ENCODE results near the gene TSPEAR.

TSPEAR gene

GRCh38 chr21:44656868-44657267 lies 54.5 kb downstream of the TSPEAR start:
- Histone ChIP-seq H3K9me2 (replicated peaks; ENCODE audit: insufficient read depth, low read length) (no peaks in the 10 kb centered on the region), H3K4me3 (ENCODE audit: insufficient read depth, low read length, poor library complexity, severe bottlenecking) (no peak overlapping the region), H3K36me3 (ENCODE audit: low read length) (no peaks in the 10 kb centered on the region), H2AFZ (ENCODE audit: low read depth, low read length, severe bottlenecking) (no peak overlapping the region), H3K4me2 (ENCODE audit: low read depth, low read length, poor library complexity, severe bottlenecking) (no peak overlapping the region), H4K20me1 (ENCODE audit: low read depth, low read length) (no peaks in the 10 kb centered on the region), H3K27me3 (ENCODE audit: low read length) (no peaks in the 10 kb centered on the region), H3F3A (ENCODE audit: insufficient read depth) (no peaks in the 10 kb centered on the region), H3K79me2 (ENCODE audit: insufficient read depth, low read length) (no peaks in the 10 kb centered on the region), H3K27ac (ENCODE audit: low read depth, low read length) (no peak overlapping the region), H3K9me3 (ENCODE audit: insufficient read depth, low read length) (no peaks in the 10 kb centered on the region), H3K9ac (ENCODE audit: low read length) (no peak overlapping the region)
- TF ChIP-seq CTCF (IDR thresholded peaks at IDR 0.05; ENCODE audit: insufficient read depth, low read length, poor library complexity, severe bottlenecking), result no peak
- no peak for TF ChIP-seq EZH2phosphoT487 (conservative IDR thresholded peaks at IDR 0.05; ENCODE audit: low read length)

GRCh38 chr21:44654576-44655175 lies 56.7 kb downstream of the TSPEAR start, which contains the start of gene KRTAP12-4:
TSS of gene KRTAP12-4 (minus strand) at chr21:44654659. CDS start at chr21:44654614, 45 bp downstream.
- no peak within 1 kb of the TSS for H3K4me2 ChIP-seq (ENCODE audit: low read depth, low read length, poor library complexity, severe bottlenecking)
- no peak within 1 kb of the TSS for H3K4me3 ChIP-seq (ENCODE audit: insufficient read depth, low read length, poor library complexity, severe bottlenecking)
- no peaks in the 10 kb centered on the region for H3F3A ChIP-seq (ENCODE audit: insufficient read depth)
- no peak within 1 kb of the TSS for H2AFZ ChIP-seq (ENCODE audit: low read depth, low read length, severe bottlenecking)
- no peaks in the 10 kb centered on the region for H3K36me3 ChIP-seq (ENCODE audit: low read length)
- H3K27ac ChIP-seq (ENCODE audit: low read depth, low read length), result no peak within 1 kb of the TSS
- no peaks in the 10 kb centered on the region for H3K79me2 ChIP-seq (ENCODE audit: insufficient read depth, low read length)
- H3K9me3 ChIP-seq (ENCODE audit: insufficient read depth, low read length), result no peaks in the 10 kb centered on the region
- no peaks in the 10 kb centered on the region for H3K9me2 ChIP-seq (replicated peaks; ENCODE audit: insufficient read depth, low read length)
- H3K27me3 ChIP-seq (ENCODE audit: low read length), result no peaks in the 10 kb centered on the region
- H4K20me1 ChIP-seq (ENCODE audit: low read depth, low read length), result no peaks in the 10 kb centered on the region
- TF ChIP-seq CTCF (IDR thresholded peaks at IDR 0.05; ENCODE audit: insufficient read depth, low read length, poor library complexity, severe bottlenecking), result no peak
- no peak for TF ChIP-seq EZH2phosphoT487 (conservative IDR thresholded peaks at IDR 0.05; ENCODE audit: low read length)
- no peak within 1 kb of the TSS for H3K9ac ChIP-seq (ENCODE audit: low read length)

- Histone ChIP-seq H3K4me2 (ENCODE audit: low read depth, low read length, poor library complexity, severe bottlenecking) (no peak overlapping the region), H3K9ac (ENCODE audit: low read length) (no peak overlapping the region), H3K79me2 (ENCODE audit: insufficient read depth, low read length) (no peaks in the 10 kb centered on the region), H3K27me3 (ENCODE audit: low read length) (no peaks in the 10 kb centered on the region), H3K9me3 (ENCODE audit: insufficient read depth, low read length) (no peaks in the 10 kb centered on the region), H3K4me3 (ENCODE audit: insufficient read depth, low read length, poor library complexity, severe bottlenecking) (no peak overlapping the region), H3F3A (ENCODE audit: insufficient read depth) (no peaks in the 10 kb centered on the region), H4K20me1 (ENCODE audit: low read depth, low read length) (no peaks in the 10 kb centered on the region), H3K36me3 (ENCODE audit: low read length) (no peaks in the 10 kb centered on the region), H3K9me2 (replicated peaks; ENCODE audit: insufficient read depth, low read length) (no peaks in the 10 kb centered on the region), H2AFZ (ENCODE audit: low read depth, low read length, severe bottlenecking) (no peak overlapping the region), H3K27ac (ENCODE audit: low read depth, low read length) (no peak overlapping the region)
- TF ChIP-seq CTCF (IDR thresholded peaks at IDR 0.05; ENCODE audit: insufficient read depth, low read length, poor library complexity, severe bottlenecking) (no peak), EZH2phosphoT487 (conservative IDR thresholded peaks at IDR 0.05; ENCODE audit: low read length) (no peak)
Observed at GRCh38 chr21:44653656-44654575, 57.5 kb downstream of the TSPEAR start.

Data from SU-DHL-6 (cell line).